ENCODE results near the gene NUDT21. TPM values are rescaled to one million over a fixed set of nuclear protein-coding genes. Genes with fewer than 3 reads are reported as not detected.
"Not testable (repeated sequence)": the region's sequence is repeated elsewhere in the genome, so short reads cannot be mapped to it uniquely, and the experiment has no call there.

The NUDT21 gene
- total RNA-seq = 31.7 TPM

DNA sequence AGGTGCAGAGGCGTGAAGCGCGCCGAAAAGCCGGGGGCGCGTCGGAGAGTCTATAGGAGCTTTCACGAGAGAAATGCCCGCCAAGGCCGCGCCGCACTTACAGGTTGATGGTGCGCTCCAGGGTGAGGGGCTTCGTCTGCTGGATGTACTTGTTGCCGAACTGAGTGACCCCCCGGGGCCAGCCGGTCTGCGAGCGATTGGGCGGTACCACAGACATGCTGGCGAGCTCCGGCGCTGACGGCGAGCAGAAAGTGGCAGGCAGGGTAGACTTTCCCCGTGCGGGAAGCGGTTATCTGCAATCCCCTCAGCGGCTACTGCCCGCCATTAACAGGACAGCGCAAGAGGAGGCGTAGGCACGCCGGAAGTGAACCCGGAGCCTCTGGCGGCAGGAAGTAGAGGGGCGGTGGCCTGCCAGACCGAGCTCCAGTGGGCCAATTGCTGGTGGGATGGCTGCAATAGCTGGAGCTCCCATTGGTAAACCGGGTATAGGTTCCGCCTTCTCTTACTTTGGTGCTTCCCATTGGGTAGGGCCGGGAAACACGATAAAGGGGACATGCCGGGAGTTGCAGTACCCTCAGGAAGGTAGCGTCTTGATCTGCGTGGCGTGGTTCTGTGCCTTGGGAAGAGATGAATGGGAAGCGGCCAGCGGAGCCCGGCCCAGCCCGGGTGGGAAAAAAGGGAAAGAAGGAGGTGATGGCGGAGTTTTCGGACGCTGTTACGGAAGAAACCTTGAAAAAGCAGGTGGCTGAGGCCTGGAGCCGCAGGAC, at the start of gene NUDT21, which contains the start of gene OGFOD1:
Gene NUDT21 (minus strand): TSS at position 347 of the 767 bp plus-strand sequence. CDS start 130 bp downstream, at position 217.
Gene OGFOD1 (plus strand): TSS at position 569 of the 767 bp plus-strand sequence. CDS start 59 bp downstream, at position 628.
- ATAC-seq (peak; percentile 97), DNase-seq (ENCODE audit: low spot score) (peak; percentile 96)

DNA sequence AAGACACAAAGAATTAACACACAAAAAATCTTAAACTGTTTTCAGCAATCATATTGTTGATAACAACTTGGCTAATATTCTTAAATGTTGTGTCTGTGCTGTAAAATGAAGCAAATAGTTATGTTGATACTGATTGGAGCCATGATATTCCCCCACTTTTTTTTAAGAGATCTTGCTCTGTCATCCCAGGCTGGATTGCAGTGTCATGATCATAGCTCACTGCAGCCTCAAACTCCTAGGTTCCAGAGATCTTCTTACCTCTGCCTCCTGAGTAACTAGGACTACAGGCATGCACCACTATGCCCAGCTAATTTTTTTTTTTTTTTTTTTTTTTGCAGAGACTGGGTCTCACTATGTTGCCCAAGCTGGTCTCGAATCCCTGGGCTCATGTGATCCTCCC, 42.7 kb upstream of the NUDT21 start:
- ATAC-seq (no peak), DNase-seq (ENCODE audit: low spot score) (no peak)

DNA sequence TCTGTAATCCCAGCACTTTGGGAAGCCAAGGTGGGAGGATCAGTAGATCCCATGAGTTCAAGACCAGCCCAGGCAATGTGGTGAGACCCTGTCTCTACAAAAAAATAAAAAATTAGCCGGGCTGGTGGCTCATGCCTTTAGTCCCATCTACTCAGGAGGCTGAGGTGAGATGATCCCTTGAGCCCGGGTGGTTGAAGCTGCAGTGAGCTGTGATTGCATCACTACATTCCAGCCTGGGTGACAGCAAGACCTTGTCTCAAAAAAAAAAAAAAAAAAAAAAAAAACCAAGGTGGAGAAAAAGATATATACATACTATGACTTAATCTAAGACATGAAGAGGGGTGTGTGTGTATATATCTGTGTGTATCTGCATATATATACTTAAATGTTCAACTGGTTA, 42.0 kb upstream of the NUDT21 start:
- ATAC-seq (no peak), DNase-seq (ENCODE audit: low spot score) (no peak)

DNA sequence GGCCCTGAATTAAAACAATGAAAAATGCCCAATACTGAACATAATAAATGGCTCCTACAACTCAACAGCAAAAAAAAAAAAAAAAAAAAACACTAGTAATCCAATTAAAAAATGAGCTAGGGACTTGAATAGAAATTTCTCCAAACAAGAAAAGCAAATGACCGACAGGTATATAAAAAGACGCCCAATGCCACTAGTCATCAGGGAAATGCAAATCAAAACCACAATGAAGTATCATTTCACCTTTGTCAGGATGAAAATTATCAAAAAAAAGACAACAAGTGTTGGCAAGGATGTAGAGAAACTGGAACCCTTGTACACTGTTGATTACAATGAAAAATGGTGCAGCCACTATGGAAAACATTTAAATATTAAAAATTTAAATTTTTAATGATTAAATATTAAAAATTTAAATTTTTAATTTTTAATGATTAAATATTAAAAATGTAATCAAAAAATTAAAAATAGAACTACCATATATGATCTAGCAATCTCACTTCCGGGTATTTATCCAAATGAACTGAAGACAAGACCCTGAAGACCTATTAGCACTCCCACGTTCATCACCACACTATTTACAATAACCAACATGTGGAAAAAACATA, 40.6 kb upstream of the NUDT21 start:
- DNase-seq (ENCODE audit: low spot score) (no peak), ATAC-seq (no peak)

DNA sequence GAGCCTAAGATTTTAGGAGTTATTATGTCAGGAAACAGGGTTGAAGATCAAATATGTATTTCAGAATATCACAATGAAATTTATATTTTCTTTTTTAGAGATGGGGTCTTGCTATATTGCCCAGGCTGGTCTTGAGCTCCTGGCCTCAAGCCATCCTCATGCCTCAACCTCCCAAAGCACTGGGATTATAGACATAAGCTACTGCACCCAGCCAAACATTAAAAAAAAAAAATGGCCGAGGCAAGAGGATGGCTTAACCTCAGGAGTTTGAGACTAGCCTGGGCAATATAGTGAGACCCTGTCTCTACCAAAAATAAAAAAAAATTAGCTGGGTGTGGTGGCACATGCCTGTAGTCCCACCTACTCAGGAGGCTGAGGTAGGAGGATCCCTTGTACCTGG, 37.7 kb upstream of the NUDT21 start:
- ATAC-seq; DNase-seq (ENCODE audit: low spot score): not testable (repeated sequence)

DNA sequence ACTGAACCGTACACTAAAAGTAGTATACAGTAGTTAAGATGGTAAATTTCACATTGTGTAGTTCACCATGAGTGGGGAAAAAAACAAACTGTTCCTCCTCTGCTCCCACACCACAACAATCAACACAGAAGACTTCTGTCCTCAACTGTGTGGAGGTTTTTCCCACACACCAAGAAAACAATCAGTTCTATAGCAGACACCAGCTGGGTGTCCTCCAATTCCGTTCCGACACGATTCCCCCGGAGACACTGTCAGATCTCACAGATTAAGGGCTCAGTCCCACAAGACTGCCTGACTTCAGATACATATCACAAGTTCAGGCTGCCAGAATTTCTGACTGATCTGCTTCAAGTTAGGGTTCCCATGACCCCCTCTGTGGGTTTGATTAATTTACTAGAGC, 36.9 kb upstream of the NUDT21 start:
- DNase-seq (ENCODE audit: low spot score) = no peak
- no peak for ATAC-seq

DNA sequence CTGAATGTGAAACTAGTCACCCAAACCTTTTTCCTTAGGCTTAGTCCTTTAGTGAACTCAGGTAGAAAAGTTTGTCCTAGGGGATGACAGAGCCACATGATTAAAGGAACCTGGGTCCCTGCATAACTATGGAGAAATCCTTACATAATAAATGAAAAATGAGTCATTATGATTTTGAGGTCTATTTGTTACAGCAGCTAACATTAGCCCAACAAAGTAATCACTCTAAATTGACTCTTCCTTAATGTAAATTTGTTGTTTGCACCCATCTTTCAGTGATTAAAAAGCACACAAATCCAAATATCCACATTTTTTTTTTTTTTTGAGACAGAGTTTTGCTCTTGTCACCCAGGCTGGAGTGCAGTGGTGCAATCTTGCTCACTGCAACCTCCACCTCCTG, 32.3 kb upstream of the NUDT21 start:
- ATAC-seq (no peak), DNase-seq (ENCODE audit: low spot score) (no peak)

DNA sequence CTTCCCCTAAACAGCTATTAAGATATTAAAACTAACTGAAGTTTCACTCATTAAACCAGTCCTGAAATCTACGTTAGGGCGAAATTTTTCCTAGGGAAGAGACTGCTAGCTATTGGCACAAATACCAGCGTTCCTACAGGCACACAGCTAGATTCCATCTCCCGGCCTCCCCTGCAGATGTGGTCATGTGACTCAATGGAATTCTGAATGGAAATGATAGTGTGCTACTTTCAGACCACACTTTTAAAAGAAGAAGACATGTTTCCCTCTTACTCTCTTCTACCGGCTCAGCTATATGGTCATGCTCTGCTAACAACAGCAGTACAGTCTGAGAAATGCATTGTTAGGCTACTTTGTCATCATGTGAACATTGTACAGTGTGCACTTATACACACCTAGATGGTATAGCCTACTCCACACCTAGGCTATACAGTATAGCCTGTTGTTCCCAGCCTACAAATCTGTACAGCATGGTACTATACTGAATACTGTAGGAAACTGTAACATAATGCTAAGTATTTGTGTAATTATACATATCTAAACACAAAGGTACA, 31.6 kb upstream of the NUDT21 start:
- DNase-seq (ENCODE audit: low spot score) (no peak), ATAC-seq (no peak)

DNA sequence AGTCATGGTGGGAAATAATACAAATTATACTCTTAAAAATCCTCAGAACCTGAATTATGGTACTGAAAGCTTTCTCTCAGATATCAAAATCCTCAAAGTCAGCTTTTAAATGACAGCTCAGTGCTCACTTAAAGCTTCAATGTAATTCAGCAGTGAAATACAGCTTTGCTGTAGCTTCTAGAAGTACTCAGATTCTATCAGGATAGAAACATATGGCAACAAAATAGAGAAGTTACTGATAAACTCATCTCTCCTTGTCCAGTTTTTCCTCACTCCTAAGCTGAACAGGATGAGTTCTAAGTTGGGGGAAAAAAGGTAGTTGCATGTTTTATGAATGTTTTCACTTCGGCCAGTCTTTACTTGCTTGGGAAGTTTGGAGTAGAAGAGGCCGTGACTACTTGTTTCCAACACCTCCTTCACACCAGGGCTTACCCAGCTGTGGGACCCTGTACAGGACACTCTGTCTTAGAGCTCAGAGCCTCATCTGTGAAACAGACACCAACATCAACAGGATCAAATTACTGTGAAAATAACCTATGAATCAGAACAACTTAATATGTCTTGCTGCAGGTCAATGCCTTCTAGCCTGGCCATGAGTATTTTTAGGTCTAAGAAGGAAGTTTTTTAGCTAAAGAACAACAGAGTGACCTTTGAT, 30.5 kb upstream of the NUDT21 start:
- ATAC-seq = no peak
- DNase-seq (ENCODE audit: low spot score) = no peak

DNA sequence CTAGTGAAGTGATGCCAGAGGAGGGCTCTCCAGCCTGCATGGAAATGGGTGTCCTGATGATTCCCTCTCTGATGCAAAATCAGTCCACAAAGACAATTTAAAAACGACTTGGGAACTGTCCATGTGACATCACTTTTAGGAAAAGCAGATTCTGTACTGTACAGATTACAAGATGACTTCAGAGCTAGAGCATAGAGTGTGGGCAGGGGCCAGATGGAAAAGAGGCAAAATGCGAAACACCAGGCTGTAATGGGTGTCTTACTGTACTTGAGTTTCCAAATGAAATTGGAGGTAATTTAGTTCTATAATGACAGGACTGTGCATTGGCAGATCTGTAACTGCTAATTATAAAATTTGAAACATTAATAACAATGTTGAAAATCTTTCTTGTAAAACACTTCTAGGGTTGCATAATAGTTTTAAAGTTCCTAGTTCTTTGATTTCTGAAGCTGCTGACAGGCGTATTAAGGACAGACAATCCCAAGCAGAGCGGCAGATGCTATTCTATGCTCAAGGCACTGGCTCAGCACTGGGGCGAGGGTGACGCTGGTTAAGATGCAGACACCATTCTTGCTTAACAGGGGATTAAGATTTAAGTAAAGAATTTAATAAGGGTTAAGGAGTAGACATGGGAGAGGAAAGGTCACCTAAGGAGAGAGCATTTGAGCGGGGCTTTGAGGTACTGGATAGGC, 29.8 kb upstream of the NUDT21 start:
- ATAC-seq (no peak), DNase-seq (ENCODE audit: low spot score) (no peak)

DNA sequence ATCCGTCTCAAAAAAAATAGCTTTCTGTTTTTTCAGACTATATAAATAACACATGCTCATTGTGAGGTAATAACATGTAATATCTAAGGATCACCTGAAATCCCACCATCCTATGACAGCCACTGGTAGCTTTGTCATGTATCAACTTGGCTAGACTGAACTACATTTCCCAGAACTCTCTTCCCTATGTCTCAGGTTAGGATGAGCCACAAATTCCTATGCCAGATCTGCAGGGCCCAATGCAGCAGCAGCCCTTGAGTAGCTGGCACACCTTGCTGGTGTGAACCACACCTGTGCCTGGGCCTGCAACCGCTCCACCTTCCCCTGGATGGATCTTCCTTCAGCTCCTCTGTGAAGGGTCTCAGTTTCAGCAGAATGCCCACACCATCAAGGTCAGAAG, 28.3 kb upstream of the NUDT21 start:
- DNase-seq (ENCODE audit: low spot score) = no peak
- ATAC-seq = no peak

DNA sequence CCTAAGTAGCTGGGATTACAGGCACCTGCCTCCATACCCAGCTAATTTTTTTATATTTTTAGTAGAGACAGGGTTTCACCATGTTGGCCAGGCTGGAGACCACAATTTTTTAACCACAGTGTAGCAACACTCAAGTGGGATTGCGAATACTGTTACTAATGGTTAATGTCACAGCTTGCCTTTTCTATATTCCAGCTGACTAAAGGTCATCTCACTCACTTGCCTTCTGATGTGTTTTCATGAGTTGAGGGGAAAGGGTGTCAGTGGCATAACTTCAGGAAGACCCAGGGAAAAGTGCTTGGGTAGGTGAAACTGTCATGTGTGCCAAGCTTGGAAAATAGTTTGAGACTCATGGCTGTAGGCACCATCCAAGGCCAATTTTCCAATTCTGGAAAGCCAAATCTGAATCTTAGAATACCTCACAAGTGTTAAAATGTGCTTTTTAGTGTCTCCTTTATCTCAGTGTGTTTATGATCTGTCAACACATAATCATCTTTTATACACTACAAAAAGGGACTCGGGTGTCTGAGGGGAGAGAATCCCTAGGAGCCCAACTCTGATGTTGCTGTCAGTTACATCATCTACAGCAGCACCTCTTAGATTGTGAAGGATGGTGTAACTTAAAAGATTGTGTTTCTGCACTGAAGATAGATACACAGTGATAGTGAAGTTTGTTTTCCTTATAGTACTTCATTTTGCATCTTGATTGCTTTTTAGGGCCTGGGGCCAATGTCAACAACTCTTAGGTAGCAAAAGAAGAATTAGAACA, 27.3 kb upstream of the NUDT21 start:
- ATAC-seq (no peak), DNase-seq (ENCODE audit: low spot score) (no peak)

DNA sequence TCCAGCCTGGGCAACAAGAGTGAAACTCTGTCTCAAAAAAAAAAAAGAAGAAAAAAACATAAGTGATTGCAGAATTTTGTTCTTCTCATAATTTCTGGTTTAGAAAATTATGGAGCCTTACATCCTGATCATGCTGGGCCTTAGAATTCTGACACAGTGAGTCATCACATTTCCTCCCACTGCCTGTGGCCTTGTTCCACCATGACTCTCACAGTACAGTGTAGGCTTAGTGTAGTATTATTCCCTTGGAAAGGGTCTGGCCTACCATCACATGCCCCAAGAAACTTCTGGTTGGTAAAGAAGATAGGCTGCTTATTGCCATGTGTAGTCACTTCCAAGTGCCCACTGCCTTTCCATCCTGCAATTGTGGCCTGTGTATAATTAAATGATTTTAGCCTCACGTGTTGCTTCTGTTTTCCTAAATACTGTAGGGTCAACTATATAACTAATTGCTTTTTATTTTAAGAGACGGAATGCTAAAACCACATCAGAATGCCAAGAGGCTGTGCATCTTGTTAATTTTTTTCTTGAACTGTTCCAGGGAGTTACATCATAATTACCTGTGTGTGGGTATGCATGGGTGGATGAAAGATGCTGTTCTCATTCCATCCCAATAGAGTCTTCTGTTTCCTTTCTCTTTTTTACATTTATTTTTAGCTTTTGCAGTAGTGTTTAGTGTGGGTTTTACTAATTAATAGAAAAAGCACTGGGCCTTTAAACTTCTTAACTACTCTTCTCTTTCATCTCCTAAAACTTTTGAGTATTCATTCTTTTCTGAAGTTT, 26.2 kb upstream of the NUDT21 start:
- no peak for ATAC-seq
- DNase-seq (ENCODE audit: low spot score) = no peak

DNA sequence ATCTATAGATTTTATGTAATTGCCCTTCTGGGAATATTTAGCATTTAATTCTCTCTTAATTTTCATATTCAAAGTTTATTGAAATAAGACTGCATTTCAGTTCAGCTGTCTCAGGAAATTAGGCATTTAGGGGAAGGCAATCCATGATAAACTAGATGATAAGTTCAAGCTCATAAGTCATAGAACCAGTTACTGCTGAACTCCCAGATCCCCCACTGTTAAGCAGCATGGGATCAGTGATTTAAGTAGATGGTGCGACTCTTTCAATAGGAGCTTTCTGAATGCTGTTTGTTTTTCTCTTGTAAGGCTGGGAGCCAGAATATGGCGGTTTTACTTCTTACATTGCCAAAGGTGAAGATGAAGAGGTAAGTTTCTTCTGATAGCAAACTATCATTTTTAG, 24.1 kb upstream of the NUDT21 start:
- DNase-seq (ENCODE audit: low spot score) (no peak), ATAC-seq (no peak)

DNA sequence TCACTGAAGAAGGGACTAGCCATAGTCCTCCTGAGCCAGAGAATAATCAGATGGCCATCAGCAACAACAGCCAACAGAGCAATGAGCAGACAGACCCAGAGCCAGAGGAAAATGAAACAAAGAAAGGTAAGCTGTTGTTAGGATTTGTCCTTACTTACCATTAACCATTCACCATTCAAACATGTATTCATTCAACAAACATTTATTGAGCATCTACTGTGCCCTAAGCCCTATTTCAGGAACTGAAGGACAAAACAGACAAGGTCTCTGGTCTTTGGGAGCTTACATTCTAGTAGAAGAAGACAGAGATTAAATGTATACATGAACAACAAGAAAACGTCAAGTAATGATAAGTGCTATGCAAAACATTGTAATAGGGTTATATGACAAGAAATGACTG, 19.5 kb upstream of the NUDT21 start:
- no peak for DNase-seq (ENCODE audit: low spot score)
- ATAC-seq = no peak

DNA sequence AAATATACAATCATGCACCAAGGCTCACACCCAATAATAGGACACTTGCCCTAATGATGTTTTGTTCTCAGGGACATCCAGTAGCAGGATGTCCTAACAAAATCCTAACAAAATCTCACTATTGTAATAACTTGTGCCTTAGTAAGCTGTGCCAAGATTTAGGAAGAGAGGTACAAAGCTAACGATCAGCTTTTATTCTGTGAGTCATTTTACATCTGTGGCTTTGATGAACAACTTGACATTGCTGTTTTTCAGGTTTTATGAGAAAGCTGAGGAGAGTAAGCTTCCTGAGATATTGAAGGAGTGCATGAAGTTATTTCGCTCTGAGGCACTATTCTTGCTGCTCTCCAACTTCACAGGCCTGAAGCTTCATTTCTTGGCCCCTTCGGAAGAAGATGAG, 19.1 kb upstream of the NUDT21 start:
- no peak for ATAC-seq

DNA sequence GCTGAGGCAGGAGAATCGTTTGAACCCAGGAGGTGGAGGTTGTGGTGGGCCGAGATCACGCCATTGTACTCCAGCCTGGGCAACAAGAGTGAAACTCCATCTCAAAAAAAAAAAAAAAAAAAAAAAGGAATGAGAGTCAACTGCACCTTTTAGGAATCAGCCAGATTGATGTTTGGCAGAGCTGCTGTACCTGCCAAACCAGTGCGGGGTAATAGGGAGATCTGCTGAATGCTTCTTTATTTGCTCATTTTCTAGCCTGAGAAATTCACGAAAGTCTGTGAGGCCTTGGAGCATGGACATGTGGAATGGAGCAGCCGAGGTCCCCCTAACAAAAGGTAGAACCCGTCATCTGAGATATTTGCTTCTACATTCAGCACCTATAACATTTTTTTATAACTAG, 18.6 kb upstream of the NUDT21 start:
- DNase-seq (ENCODE audit: low spot score) (no peak), ATAC-seq (no peak)

More for the DNA sequence above, 19.1 kb upstream of the NUDT21 start:
- DNase-seq (ENCODE audit: low spot score) = no peak

DNA sequence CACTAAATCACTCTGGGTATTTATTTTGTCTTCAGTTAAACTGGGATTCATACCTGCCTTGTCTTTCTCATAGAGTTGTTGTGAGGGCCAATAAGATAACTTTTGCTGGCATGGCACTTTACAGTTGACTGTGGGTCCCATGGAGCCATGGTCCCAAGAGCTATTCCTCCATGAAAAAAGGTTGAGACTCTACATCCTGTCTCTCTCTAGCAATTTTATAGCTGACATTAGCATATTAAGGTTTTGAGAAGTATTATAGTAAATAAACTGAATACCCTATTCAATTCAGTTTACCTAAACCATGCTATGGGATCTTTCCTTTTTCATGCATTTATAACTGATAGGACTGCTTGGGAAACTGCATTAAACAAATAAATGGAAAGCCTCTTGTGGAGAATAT, 17.7 kb upstream of the NUDT21 start:
- DNase-seq (ENCODE audit: low spot score) (no peak), ATAC-seq (no peak)

DNA sequence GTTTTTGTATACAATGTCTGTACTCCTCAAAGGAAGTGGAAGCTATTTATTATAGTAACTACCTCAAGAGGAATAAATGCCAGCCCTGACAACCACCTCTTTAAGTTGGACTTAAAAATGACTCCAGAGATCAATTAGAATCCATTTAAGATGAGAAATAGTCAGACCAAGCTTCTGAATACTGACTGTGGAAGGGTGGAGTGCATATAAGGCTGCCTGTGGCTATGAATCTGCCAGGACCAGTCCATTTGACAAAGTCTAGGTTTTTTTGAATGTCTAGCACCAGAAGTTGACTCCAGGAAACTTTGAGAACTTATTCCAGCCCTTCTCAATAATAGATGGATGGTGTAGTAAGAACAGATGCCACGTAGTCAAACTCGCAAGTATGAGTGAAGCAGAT, 15.2 kb upstream of the NUDT21 start:
- DNase-seq (ENCODE audit: low spot score) (no peak), ATAC-seq (no peak)

DNA sequence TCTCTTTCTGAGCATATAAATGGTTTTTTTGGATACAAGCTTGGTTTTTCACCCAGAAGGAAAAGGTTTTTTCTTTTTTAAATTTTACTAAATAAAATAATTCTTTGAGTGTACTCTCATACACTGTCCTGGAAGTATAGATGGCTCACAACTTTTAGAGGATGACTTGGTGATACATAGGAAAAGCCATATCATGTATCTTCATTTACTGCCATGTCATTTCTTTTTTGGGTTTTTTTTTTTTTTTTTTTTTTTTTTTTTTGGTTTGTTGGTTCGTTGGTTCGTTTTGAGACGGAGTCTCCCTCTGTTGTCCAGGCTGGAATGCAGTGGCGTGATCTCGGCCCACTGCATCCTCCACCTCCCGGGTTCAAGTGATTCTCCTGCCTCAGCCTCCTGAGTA, 12.0 kb upstream of the NUDT21 start:
- DNase-seq (ENCODE audit: low spot score) = no peak
- no peak for ATAC-seq

Measured in left lobe of liver (tissue), 2 donors.